H9 (cell line): Measurements from ENCODE around the gene CALR3. TPM values are rescaled to one million over a fixed set of nuclear protein-coding genes. Genes with fewer than 3 reads are reported as not detected.

Experiments
- DNase-seq: peaks from one replicate; pipeline ENCODE4 v3.0.0-alpha.2; 2017
- H2AFZ ChIP-seq: one replicate; pipeline ENCODE4 v1.6.1; 2013; ENCODE audit warnings: mild to moderate bottlenecking, low read length, control low read depth, moderate library complexity
- H2AK5ac ChIP-seq: 2 replicates; pipeline ENCODE4 v1.6.1; 2013; ENCODE audit warnings: low read length, control low read depth, mixed read lengths; ENCODE audit not compliant: insufficient read length
- H2BK120ac ChIP-seq: one replicate; pipeline ENCODE4 v1.6.1; 2013; ENCODE audit warnings: low read depth, mild to moderate bottlenecking, low read length, control low read depth, inconsistent platforms; ENCODE audit not compliant: poor library complexity, severe bottlenecking
- H2BK12ac ChIP-seq: 2 replicates; pipeline ENCODE4 v1.6.1; 2013; ENCODE audit warnings: low read length, control low read depth, mixed read lengths, low read depth; ENCODE audit not compliant: insufficient read length
- H2BK15ac ChIP-seq: 2 replicates; pipeline ENCODE4 v1.6.1; 2013; ENCODE audit warnings: low read depth, low read length, control low read depth
- H2BK20ac ChIP-seq: one replicate; pipeline ENCODE4 v1.6.1; 2013; ENCODE audit warnings: low read depth, mild to moderate bottlenecking, low read length, control low read depth, inconsistent platforms; ENCODE audit not compliant: poor library complexity, severe bottlenecking
- H2BK5ac ChIP-seq: 2 replicates; pipeline ENCODE4 v1.6.1; 2013; ENCODE audit warnings: low read length, control low read depth, mixed read lengths; ENCODE audit not compliant: insufficient read length
- H3K14ac ChIP-seq: 2 replicates; pipeline ENCODE4 v1.6.1; 2013; ENCODE audit warnings: low read length, control low read depth; ENCODE audit not compliant: insufficient read depth
- H3K18ac ChIP-seq: 2 replicates; pipeline ENCODE4 v1.6.1; 2013; ENCODE audit warnings: low read depth, mild to moderate bottlenecking, mixed read lengths, low read length, control low read depth; ENCODE audit not compliant: insufficient read length
- H3K23ac ChIP-seq: 2 replicates; pipeline ENCODE4 v1.6.1; 2013; ENCODE audit warnings: low read length, control low read depth, mixed read lengths, low read depth; ENCODE audit not compliant: insufficient read length
- H3K23me2 ChIP-seq: 2 replicates; pipeline ENCODE4 v1.6.1; 2013; ENCODE audit warnings: low read depth, mild to moderate bottlenecking, mixed read lengths, low read length, control low read depth; ENCODE audit not compliant: insufficient read length, poor library complexity, severe bottlenecking
- H3K27ac ChIP-seq: 2 replicates; pipeline ENCODE4 v1.5.1; 2013; ENCODE audit warnings: low read length, control low read depth, mixed read lengths, low read depth; ENCODE audit not compliant: insufficient read length
- H3K27me3 ChIP-seq: 2 replicates; pipeline ENCODE4 v1.6.1; 2013; ENCODE audit warnings: low read length, control low read depth, inconsistent platforms; ENCODE audit not compliant: insufficient read depth
- H3K4ac ChIP-seq: 2 replicates; pipeline ENCODE4 v1.6.1; 2013; ENCODE audit warnings: low read depth, mild to moderate bottlenecking, control low read depth, inconsistent platforms, low read length, moderate library complexity
- H3K4me1 ChIP-seq: 2 replicates; pipeline ENCODE4 v1.6.1; 2013; ENCODE audit warnings: low read length, control low read depth, inconsistent platforms; ENCODE audit not compliant: insufficient read depth
- H3K4me2 ChIP-seq: 2 replicates; pipeline ENCODE4 v1.6.1; 2013; ENCODE audit warnings: low read length, control low read depth, mixed read lengths; ENCODE audit not compliant: insufficient read length, insufficient read depth
- H3K56ac ChIP-seq: 2 replicates; pipeline ENCODE4 v1.6.1; 2013; ENCODE audit warnings: low read depth, mild to moderate bottlenecking, mixed read lengths, low read length, control low read depth; ENCODE audit not compliant: insufficient read length
- H3K79me1 ChIP-seq: 2 replicates; pipeline ENCODE4 v1.6.1; 2013; ENCODE audit warnings: low read depth, mild to moderate bottlenecking, moderate library complexity, low read length, control low read depth, inconsistent platforms; ENCODE audit not compliant: insufficient read depth, poor library complexity, severe bottlenecking
- H3K79me2 ChIP-seq: 2 replicates; pipeline ENCODE4 v1.6.1; 2013; ENCODE audit warnings: low read length, control low read depth, inconsistent platforms; ENCODE audit not compliant: insufficient read depth
- H3K9ac ChIP-seq: 2 replicates; pipeline ENCODE4 v1.6.1; 2013; ENCODE audit warnings: low read length, control low read depth, mixed read lengths; ENCODE audit not compliant: insufficient read length; ENCODE audit errors: extremely low read depth
- H3K9me3 ChIP-seq: one replicate; pipeline ENCODE4 v1.6.1; 2013; ENCODE audit warnings: low read depth, low read length, inconsistent platforms; ENCODE audit not compliant: control insufficient read depth
- H3T11ph ChIP-seq: one replicate; pipeline ENCODE4 v1.6.1; 2013; ENCODE audit warnings: mild to moderate bottlenecking, low read length, control low read depth, inconsistent platforms
- H4K20me1 ChIP-seq: one replicate; pipeline ENCODE4 v1.6.1; 2013; ENCODE audit not compliant: control insufficient read depth, insufficient read length, insufficient read depth
- H4K5ac ChIP-seq: 2 replicates; pipeline ENCODE4 v1.6.1; 2013; ENCODE audit warnings: low read depth, mild to moderate bottlenecking, mixed read lengths, low read length, control low read depth; ENCODE audit not compliant: insufficient read length
- H4K8ac ChIP-seq: replicated peaks from 2 replicates; pipeline ENCODE4 v1.6.1; 2013; ENCODE audit warnings: low read length, control low read depth, mixed read lengths, low read depth; ENCODE audit not compliant: insufficient read length
- H4K91ac ChIP-seq: 2 replicates; pipeline ENCODE4 v1.6.1; 2013; ENCODE audit warnings: low read depth, mild to moderate bottlenecking, moderate library complexity, mixed read lengths, low read length, control low read depth; ENCODE audit not compliant: insufficient read length
- H3K27ac Mint-ChIP-seq, 3 experiments: 2 replicates in 2 of 3; 3 replicates in 1 of 3; pipeline ENCODE4 v1.8.0; 2020 to 2021; ENCODE audit warnings: mixed read lengths in 3 of 3, mild to moderate bottlenecking in 1 of 3, moderate library complexity in 1 of 3
- H3K27me3 Mint-ChIP-seq: 2 replicates; pipeline ENCODE4 v1.8.0; 2021; ENCODE audit warnings: low read depth, mild to moderate bottlenecking, moderate library complexity, mixed read lengths
- H3K36me3 Mint-ChIP-seq, 3 experiments: 2 replicates in 2 of 3; 3 replicates in 1 of 3; pipeline ENCODE4 v1.8.0; 2020 to 2021; ENCODE audit warnings: low read depth in 3 of 3, mixed read lengths in 3 of 3; ENCODE audit not compliant: insufficient read depth in 1 of 3
- H3K4me1 Mint-ChIP-seq, 2 experiments: 2 replicates each; pipeline ENCODE4 v1.8.0; 2020; ENCODE audit warnings: mixed read lengths in 2 of 2
- H3K4me3 Mint-ChIP-seq, 2 experiments: 2 replicates in 1 of 2; 3 replicates in 1 of 2; pipeline ENCODE4 v1.8.0; 2020 to 2021; ENCODE audit warnings: mild to moderate bottlenecking in 2 of 2, mixed read lengths in 2 of 2, moderate library complexity in 1 of 2
- H3K9me3 Mint-ChIP-seq, 2 experiments: 2 replicates in 1 of 2; 3 replicates in 1 of 2; pipeline ENCODE4 v1.8.0; 2020; ENCODE audit warnings: mild to moderate bottlenecking in 2 of 2, mixed read lengths in 2 of 2, moderate library complexity in 1 of 2
- WGBS: extraction: QIAGEN DNeasy Blood & Tissue Kit; methylation state at CpG from one replicate; pipeline ENCODE4 v1.1.7; 2013; ENCODE audit warnings: missing lambda C conversion rate, low lambda C conversion rate, mixed read lengths; ENCODE audit not compliant: insufficient read length; ENCODE audit errors: extremely low coverage; 5-methylcytosine and 5-hydroxymethylcytosine counted together
- total RNA-seq: library from RNA; stranded (reverse); gene quantifications from 2 replicates; pipeline ENCODE4 v1.2.1, GENCODE V29; 2021
- TF ChIP-seq, protein P1 (sequence below): fragments of 200-600 bp; sonication (generic); conservative IDR thresholded peaks from 3 replicates; pipeline ENCODE4 v1.8.0; 2021; ENCODE audit warnings: antibody characterized with exemption, mild to moderate bottlenecking

CALR3 gene
- total RNA-seq, 1 experiment from 2014 or later = 0.44 TPM

DNA sequence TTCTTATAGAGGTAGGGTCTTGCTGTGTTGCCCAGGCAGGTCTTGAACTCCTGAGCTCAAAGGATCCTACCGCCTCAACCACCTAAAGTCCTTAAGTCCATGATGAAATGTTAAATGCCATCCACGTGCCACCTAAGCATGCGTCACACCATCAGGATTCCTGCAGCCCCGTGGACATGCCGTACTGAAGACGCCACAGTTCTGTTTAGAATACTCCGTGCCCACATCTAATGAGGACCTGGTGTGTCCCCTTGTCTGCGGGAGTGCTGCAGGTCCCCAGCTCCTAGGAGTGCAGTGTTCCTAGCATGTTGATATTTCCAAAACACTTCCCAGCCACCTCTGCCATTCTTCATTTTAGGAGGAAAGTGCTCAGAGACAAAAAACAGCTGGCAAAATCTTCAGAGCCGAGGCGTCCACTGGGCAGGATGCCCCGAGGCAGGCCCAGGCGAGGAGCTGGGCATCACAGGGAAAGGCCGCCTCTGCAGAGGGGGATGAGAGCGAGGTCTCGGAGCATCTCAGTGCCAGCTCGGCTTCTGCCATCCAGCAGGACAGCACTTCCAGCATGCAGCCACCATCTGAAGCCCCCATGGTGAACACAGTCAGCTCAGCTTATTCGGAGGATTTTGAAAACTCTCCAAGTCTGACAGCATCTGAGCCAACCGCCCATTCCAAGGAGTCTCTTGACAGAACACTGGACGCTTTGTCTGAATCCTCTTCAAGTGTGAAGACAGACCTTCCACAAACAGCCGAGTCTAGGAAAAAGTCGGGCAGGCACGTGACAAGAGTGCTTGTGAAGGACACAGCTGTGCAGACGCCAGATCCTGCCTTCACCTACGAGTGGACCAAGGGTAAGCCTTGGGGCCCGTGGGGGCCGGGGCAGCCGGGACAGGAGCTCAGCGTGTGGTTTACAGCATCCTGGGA, 13.4 kb upstream of the CALR3 start:
- Histone ChIP-seq H4K91ac (no peak overlapping the region), H2AK5ac (no peak overlapping the region), H2BK5ac (peak overlapping the region; percentile 41), H4K20me1 (no peaks in the 10 kb centered on the region), H3K9me3 (no peaks in the 10 kb centered on the region), H2BK120ac (no peak overlapping the region), H3K18ac (no peak overlapping the region), H3K79me1 (no peaks in the 10 kb centered on the region), H3K4me1 (no peaks in the 10 kb centered on the region), H4K5ac (no peak overlapping the region), H2BK20ac (no peak overlapping the region), H3K4me2 (no peak overlapping the region), H3K14ac (no peak overlapping the region), H3K23ac (no peak overlapping the region), H3K79me2 (no peaks in the 10 kb centered on the region), H4K8ac (no peak overlapping the region), H3T11ph (no peak overlapping the region), H3K27me3 (no peaks in the 10 kb centered on the region), H3K56ac (no peak overlapping the region), H3K9ac (no peak overlapping the region), H3K23me2 (no peaks in the 10 kb centered on the region), H2BK12ac (no peak overlapping the region), H3K27ac (no peak overlapping the region), H3K4ac (no peak overlapping the region), H2AFZ (no peak overlapping the region), H2BK15ac (no peak overlapping the region)
- no peak overlapping the region for H3K4me3 Mint-ChIP-seq
- TF ChIP-seq, protein P1, sequence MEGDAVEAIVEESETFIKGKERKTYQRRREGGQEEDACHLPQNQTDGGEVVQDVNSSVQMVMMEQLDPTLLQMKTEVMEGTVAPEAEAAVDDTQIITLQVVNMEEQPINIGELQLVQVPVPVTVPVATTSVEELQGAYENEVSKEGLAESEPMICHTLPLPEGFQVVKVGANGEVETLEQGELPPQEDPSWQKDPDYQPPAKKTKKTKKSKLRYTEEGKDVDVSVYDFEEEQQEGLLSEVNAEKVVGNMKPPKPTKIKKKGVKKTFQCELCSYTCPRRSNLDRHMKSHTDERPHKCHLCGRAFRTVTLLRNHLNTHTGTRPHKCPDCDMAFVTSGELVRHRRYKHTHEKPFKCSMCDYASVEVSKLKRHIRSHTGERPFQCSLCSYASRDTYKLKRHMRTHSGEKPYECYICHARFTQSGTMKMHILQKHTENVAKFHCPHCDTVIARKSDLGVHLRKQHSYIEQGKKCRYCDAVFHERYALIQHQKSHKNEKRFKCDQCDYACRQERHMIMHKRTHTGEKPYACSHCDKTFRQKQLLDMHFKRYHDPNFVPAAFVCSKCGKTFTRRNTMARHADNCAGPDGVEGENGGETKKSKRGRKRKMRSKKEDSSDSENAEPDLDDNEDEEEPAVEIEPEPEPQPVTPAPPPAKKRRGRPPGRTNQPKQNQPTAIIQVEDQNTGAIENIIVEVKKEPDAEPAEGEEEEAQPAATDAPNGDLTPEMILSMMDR = no peak
- H3K9me3 Mint-ChIP-seq = no peaks in the 10 kb centered on the region
- H3K4me1 Mint-ChIP-seq = no peaks in the 10 kb centered on the region
- no peak for DNase-seq
- peaks cover 6 to 31% (median 16%) of the 10 kb centered on the region in 3 experiments; a peak in 6 of 7 replicates for H3K36me3 Mint-ChIP-seq
- no CpG with 5 or more reads among the region's 28 CpGs for WGBS
- no peaks in the 10 kb centered on the region for H3K27me3 Mint-ChIP-seq
- H3K27ac Mint-ChIP-seq = no peak overlapping the region
